HepG2 (cell line): ENCODE results near the gene PRMT2. TPM values are rescaled to one million over a fixed set of nuclear protein-coding genes. Genes with fewer than 3 reads are reported as not detected.

ENCODE experiments used
- ATAC-seq: fragments of 200-7000 bp; cut with Tn5 transposase; 3 replicates; pipeline ENCODE4 v1.9.1; 2020; ENCODE audit warnings: mild to moderate bottlenecking, moderate library complexity
- BruUV-seq: library from RNA; stranded (reverse); fragments of 400-500 nt; replicated peaks from 2 replicates; lab custom pipeline; 2021; lab: Mats Ljungman, UMichigan
- CTCF ChIA-PET: fragments of 300-600 bp; formaldehyde crosslinking; extraction: SDS; loops from one replicate; lab custom pipeline; 2021; ENCODE audit warnings: low total read pairs, inconsistent platforms, low intra/inter-chr PET ratio; lab: Yijun Ruan, JAX
- POLR2A ChIA-PET: fragments of 350-600 bp; sonication (Branson Sonifier 250); formaldehyde crosslinking; loops from one replicate; lab custom pipeline; 2020; ENCODE audit warnings: antibody characterized with exemption, inconsistent platforms; lab: Yijun Ruan, JAX
- DNase-seq: peaks from one replicate; pipeline ENCODE4 v3.0.0-alpha.2; 2015; ENCODE audit warnings: low spot score
- FAIRE-seq: peaks from 3 replicates; lab custom pipeline; 2011; peaks lifted over from hg19 to GRCh38; lab: Jason Lieb, UNC
- H2AFZ ChIP-seq: one replicate; pipeline ENCODE4 v1.6.1; 2011; ENCODE audit warnings: low read length, inconsistent platforms
- H3K27ac ChIP-seq: fragments of 300-600 bp; 3 replicates; pipeline ENCODE4 v1.8.0; 2011; ENCODE audit warnings: mixed run types, mild to moderate bottlenecking, mixed read lengths, low read length, inconsistent platforms; ENCODE audit not compliant: insufficient read depth; ENCODE audit errors: extremely low read length
- H3K27me3 ChIP-seq, 2 experiments: fragments of 200-600 bp in 1 of 2; 2 replicates in 1 of 2; 3 replicates in 1 of 2; pipeline versions ENCODE4 v1.6.0 to v1.8.0; 2011; ENCODE audit warnings: low read length in 2 of 2, mild to moderate bottlenecking in 2 of 2, moderate library complexity in 2 of 2, inconsistent platforms in 1 of 2; ENCODE audit not compliant: insufficient read depth in 2 of 2, control insufficient read depth in 1 of 2
- H3K36me3 ChIP-seq, 2 experiments: fragments of 200-600 bp in 1 of 2; replicated peaks in 1 of 2; 2 replicates in 1 of 2; 3 replicates in 1 of 2; pipeline versions ENCODE4 v1.5.1 to v1.8.0; 2011; ENCODE audit warnings: low read length in 2 of 2, inconsistent platforms in 1 of 2; ENCODE audit not compliant: insufficient read depth in 2 of 2, control insufficient read depth in 1 of 2
- H3K4me1 ChIP-seq: 2 replicates; pipeline ENCODE4 v1.5.1; 2012; ENCODE audit warnings: low read length, inconsistent platforms; ENCODE audit not compliant: insufficient read depth
- H3K4me2 ChIP-seq: 2 replicates; pipeline ENCODE4 v1.6.0; 2011; ENCODE audit warnings: low read depth, low read length, inconsistent platforms
- H3K4me3 ChIP-seq, 3 experiments: fragments of 200-600 bp in 1 of 3; sonication (generic), shearing (Covaris generic) in 1 of 3; replicated peaks in 1 of 3; 2 replicates each; pipeline ENCODE4 v1.5.1; 2011 to 2016; ENCODE audit warnings: low read length in 3 of 3, inconsistent platforms in 2 of 3, low read depth in 2 of 3, mild to moderate bottlenecking in 2 of 3, control low read depth in 1 of 3, mixed read lengths in 1 of 3; ENCODE audit not compliant: insufficient read depth in 1 of 3
- H3K79me2 ChIP-seq: one replicate; pipeline ENCODE4 v1.6.1; 2011; ENCODE audit warnings: low read length, inconsistent platforms; ENCODE audit not compliant: insufficient read depth
- H3K9ac ChIP-seq: 2 replicates; pipeline ENCODE4 v1.6.0; 2011; ENCODE audit warnings: mild to moderate bottlenecking, low read depth, low read length, inconsistent platforms; ENCODE audit not compliant: insufficient read depth
- H3K9me3 ChIP-seq: 2 replicates; pipeline ENCODE4 v1.5.1; 2012; ENCODE audit warnings: mild to moderate bottlenecking, low read length
- H4K20me1 ChIP-seq: 2 replicates; pipeline ENCODE4 v1.6.0; 2011; ENCODE audit warnings: inconsistent platforms, mild to moderate bottlenecking, low read length, moderate library complexity; ENCODE audit not compliant: insufficient read depth
- HIVEP1 ChIP-seq: sonication (generic); formaldehyde crosslinking; IDR thresholded peaks from 2 replicates; pipeline ENCODE4 v1.4.0; 2020; ENCODE audit warnings: mild to moderate bottlenecking, missing genetic modification reagents
- IKZF4 ChIP-seq: sonication (generic); formaldehyde crosslinking; IDR thresholded peaks from 2 replicates; pipeline ENCODE4 v1.5.1; 2020; ENCODE audit warnings: borderline replicate concordance, mild to moderate bottlenecking, low read depth, missing genetic modification reagents; ENCODE audit errors: not compliant biosample characterization
- KIAA2018 ChIP-seq: sonication (generic); formaldehyde crosslinking; IDR thresholded peaks from 2 replicates; pipeline ENCODE4 v1.5.0; 2020; ENCODE audit warnings: mild to moderate bottlenecking, missing genetic modification reagents, borderline replicate concordance
- KLF13 ChIP-seq: sonication (generic); formaldehyde crosslinking; IDR thresholded peaks from 2 replicates; pipeline ENCODE4 v1.4.0; 2020; ENCODE audit warnings: mild to moderate bottlenecking, missing genetic modification reagents
- PRPF4 ChIP-seq: fragments of 200-400 bp; formaldehyde crosslinking; IDR thresholded peaks from 2 replicates; pipeline ENCODE4 v1.6.1; 2016; ENCODE audit warnings: low read length, low read depth; ENCODE audit not compliant: poor library complexity, severe bottlenecking
- ZNF562 ChIP-seq: sonication (generic); formaldehyde crosslinking; IDR thresholded peaks from 2 replicates; pipeline ENCODE4 v1.8.0; 2022; ENCODE audit warnings: missing genetic modification reagents, borderline replicate concordance
- WGBS: methylation state at CpG from one replicate; pipeline ENCODE4 v1.1.6; 2017; ENCODE audit warnings: low lambda C conversion rate; 5-methylcytosine and 5-hydroxymethylcytosine counted together
- in situ Hi-C: cut with HindIII; loops from 2 replicates; pipeline ENCODE4 v1.10.0; 2017; ENCODE audit warnings: low pct_unique_long_range_greater_than_20kb; ENCODE audit not compliant: extremely low pct_ligation_motif_present
- intact Hi-C: fragments of 100-400 bp; cut with micrococcal nuclease; formaldehyde crosslinking; loops from one replicate; pipeline ENCODE4 v1.10.0; 2022; ENCODE audit not compliant: unreplicated experiment
- polyA plus RNA-seq, 8 experiments: library from polyadenylated mRNA; depleted of rRNA in 3 of 8; stranded (reverse) in 7 of 8; unstranded in 1 of 8; fragments of >200 nt; fragmentation: Illumina TruSeq in 4 of 8; extraction: Trizol in 4 of 8; gene quantifications; 2 replicates each; pipeline versions ENCODE4 v1.2.1 to v1.2.3, GENCODE V29; 2011 to 2016; ENCODE audit warnings: low read depth in 4 of 8, missing spikeins in 1 of 8, mixed read lengths in 1 of 8; ENCODE audit not compliant: insufficient read depth in 1 of 8
- total RNA-seq, 5 experiments: library from RNA; depleted of rRNA; stranded (reverse); fragments of >200 nt; fragmentation: Illumina TruSeq; extraction: Trizol; gene quantifications; 2 replicates each; pipeline ENCODE4 v1.2.3, GENCODE V29; 2016; ENCODE audit warnings: low read depth in 1 of 5

The PRMT2 gene
- total and polyA plus RNA-seq, 2 of the 13 experiments (the other 11 are each of a cell fraction or from before 2014, with no cell fraction given), result 54.4 to 78.8 TPM

- in situ Hi-C loops, result no loop called here
- Histone ChIP-seq H4K20me1 (no peaks in the 10 kb centered on the region), H3K27me3 (no peaks in the 10 kb centered on the region)
These were observed 7.7 kb upstream of the PRMT2 start for GRCh38 chr21:46627726-46628125.

More at GRCh38 chr21:46627726-46628125, 7.7 kb upstream of the PRMT2 start:
- POLR2A ChIA-PET, result interaction anchor here (2.2 kb wide), 1 partner anchor 8 kb away, joined by 29 read pairs; the partner anchor contains the start of gene PRMT2
- intact Hi-C loops, result no loop called here
- DNase-seq (no peak), ATAC-seq (no peak), FAIRE-seq (no peak)
- Histone ChIP-seq H3K4me1 (peaks cover 22% of the 10 kb centered on the region), H3K36me3 (no peaks in the 10 kb centered on the region), H3K27ac (no peak overlapping the region), H3K4me2 (no peak overlapping the region), H2AFZ (no peak overlapping the region), H3K9me3 (no peaks in the 10 kb centered on the region), H3K9ac (no peak overlapping the region), H3K4me3 (no peak overlapping the region), H3K79me2 (no peaks in the 10 kb centered on the region)
- no peak for TF ChIP-seq IKZF4 (CRISPR knock-in tag)
- no peak for TF ChIP-seq PRPF4
- TF ChIP-seq ZNF562 (CRISPR knock-in tag), result no peak
- no peak for TF ChIP-seq KIAA2018 (CRISPR knock-in tag)
- TF ChIP-seq HIVEP1, result no peak
- TF ChIP-seq KLF13 (CRISPR knock-in tag), result no peak
- BruUV-seq, result no TSS peak
- 71% methylated on average over 4 of the region's 4 CpGs for WGBS
- CTCF ChIA-PET, result no interaction called here
